Measurements from ENCODE around the gene REPIN1. TPM values are rescaled to one million over a fixed set of nuclear protein-coding genes. Genes with fewer than 3 reads are reported as not detected.

REPIN1 gene
- total RNA-seq, 4 donors from 2014 or later = 9.7 to 80.8 (median 37.9) TPM

DNA sequence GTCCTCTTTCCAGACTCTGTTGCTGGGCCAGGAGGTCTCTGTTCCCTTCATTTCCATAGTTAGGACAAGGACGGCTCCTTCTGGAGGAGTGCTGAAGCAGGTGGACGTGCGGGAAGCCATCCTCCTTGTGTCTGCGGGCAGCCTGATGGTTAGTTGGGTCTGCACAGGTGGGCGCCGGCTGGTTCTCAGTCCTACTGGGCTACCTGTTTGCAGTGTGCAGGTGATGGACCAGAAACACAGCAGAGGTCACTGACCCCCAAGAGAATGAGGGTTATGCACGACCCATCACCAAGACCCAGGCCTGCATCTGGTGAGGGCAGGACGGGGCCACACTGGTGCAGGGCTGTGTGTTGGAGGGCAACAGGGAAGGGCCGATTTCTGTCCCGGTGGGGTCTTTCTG lies 35.0 kb upstream of the REPIN1 start:
- Histone ChIP-seq H3K9me3 (no peaks in the 10 kb centered on the region), H3K27ac (peak overlapping the region; percentile 85 to 96), H3K4me3 (no peak overlapping the region), H3K36me3 (no peaks in the 10 kb centered on the region), H3K27me3 (no peaks in the 10 kb centered on the region), H3K4me1 (peaks cover 6 to 11% of the 10 kb centered on the region in 2 donors)
- intact Hi-C loops (cut with DNase I; ENCODE audit: low total_unique reads) = no loop called here
- TF ChIP-seq, protein P1, sequence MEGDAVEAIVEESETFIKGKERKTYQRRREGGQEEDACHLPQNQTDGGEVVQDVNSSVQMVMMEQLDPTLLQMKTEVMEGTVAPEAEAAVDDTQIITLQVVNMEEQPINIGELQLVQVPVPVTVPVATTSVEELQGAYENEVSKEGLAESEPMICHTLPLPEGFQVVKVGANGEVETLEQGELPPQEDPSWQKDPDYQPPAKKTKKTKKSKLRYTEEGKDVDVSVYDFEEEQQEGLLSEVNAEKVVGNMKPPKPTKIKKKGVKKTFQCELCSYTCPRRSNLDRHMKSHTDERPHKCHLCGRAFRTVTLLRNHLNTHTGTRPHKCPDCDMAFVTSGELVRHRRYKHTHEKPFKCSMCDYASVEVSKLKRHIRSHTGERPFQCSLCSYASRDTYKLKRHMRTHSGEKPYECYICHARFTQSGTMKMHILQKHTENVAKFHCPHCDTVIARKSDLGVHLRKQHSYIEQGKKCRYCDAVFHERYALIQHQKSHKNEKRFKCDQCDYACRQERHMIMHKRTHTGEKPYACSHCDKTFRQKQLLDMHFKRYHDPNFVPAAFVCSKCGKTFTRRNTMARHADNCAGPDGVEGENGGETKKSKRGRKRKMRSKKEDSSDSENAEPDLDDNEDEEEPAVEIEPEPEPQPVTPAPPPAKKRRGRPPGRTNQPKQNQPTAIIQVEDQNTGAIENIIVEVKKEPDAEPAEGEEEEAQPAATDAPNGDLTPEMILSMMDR (IDR thresholded peaks at IDR 0.05) = no peak
- TF ChIP-seq POLR2A (IDR thresholded peaks at IDR 0.05) = no peak
- no peak for DNase-seq

DNA sequence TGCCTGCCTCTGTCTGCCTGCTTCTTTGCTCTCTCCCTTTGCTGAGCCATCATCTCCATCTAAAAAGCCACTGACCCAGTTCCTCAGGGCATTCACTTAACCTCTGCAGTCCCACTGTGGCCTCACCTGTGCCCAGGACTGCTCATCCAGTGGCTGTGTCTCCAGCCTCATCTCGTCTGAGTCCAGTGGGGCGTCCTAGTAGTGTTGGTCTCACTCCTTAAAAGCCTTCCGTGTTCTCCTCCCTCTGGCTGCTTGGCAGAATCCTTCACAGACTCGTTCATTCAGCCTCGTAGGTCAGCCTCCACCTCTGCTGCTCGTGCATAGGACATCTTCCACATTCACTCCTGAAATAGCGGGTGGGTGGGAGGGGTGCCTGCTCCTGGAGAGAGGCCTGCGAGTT lies 34.5 kb upstream of the REPIN1 start:
- no peaks in the 10 kb centered on the region for H3K27me3 ChIP-seq
- peak overlapping the region; percentile 85 to 96 for H3K27ac ChIP-seq
- no peaks in the 10 kb centered on the region for H3K9me3 ChIP-seq
- no peak for DNase-seq
- peaks cover 6 to 14% of the 10 kb centered on the region in 2 donors for H3K4me1 ChIP-seq
- intact Hi-C loops (cut with DNase I; ENCODE audit: low total_unique reads) = no loop called here
- TF ChIP-seq POLR2A (IDR thresholded peaks at IDR 0.05) = no peak
- TF ChIP-seq, protein P1 (IDR thresholded peaks at IDR 0.05) = no peak
- H3K36me3 ChIP-seq = no peaks in the 10 kb centered on the region
- H3K4me3 ChIP-seq = no peak overlapping the region

DNA sequence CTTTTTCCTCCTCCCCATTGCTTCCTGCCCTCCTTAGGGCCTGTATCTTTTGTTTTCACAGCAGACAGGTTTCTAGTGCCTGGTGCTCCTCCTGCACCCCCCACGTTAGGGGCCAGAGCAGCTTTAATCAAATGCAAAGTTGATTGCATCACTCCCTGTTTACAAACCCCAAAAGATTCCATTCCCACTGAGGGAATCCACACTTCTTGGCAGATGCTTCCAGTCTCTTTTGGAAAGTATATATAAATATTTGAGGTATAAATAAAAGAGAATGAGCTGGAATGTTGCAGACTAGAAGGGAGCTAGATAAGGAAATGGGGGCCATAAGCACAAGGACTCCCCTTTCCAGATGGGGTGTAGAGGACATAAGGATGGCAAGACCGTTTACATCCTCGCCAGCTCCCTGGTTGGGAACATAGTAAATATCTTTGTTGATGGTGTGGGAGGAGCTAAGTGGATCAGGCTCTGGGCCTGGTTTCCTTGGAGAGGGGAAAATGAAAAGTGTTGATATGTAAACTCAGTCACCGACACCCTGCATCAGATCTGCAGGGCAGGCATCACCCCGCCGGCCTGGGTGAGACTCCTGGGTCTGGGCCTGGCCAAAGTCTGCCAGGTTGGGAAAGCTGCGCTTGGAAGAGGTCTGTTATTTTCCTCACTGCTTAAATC lies 33.4 kb upstream of the REPIN1 start:
- H3K36me3 ChIP-seq = no peaks in the 10 kb centered on the region
- no peak overlapping the region for H3K4me3 ChIP-seq
- H3K9me3 ChIP-seq = no peaks in the 10 kb centered on the region
- H3K27ac ChIP-seq = peak overlapping the region; percentile 85 to 96
- DNase-seq = peak; percentile 50 to 76
- no peaks in the 10 kb centered on the region for H3K27me3 ChIP-seq
- H3K4me1 ChIP-seq = peaks cover 6 to 19% of the 10 kb centered on the region in 2 donors
- TF ChIP-seq POLR2A (IDR thresholded peaks at IDR 0.05) = no peak
- TF ChIP-seq, protein P1 (IDR thresholded peaks at IDR 0.05) = no peak
- intact Hi-C loops (cut with DNase I; ENCODE audit: low total_unique reads) = no loop called here

DNA sequence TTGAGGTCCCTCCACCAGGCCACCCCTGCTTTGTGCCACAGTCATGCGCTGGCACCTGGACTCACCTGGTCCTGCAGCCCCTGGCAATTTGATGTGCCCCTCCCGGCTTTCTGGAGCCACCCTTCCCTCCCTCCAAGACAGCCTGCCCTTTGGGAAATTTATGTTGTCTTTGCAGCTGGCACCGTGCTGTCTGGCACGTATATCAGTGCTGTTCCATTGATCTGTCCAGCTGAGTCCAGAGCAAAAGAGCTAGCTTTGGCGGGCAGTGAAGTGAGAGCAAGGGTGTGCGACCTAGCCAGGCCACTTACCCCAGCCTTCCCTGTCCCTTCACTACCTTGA lies 32.9 kb upstream of the REPIN1 start:
- Histone ChIP-seq H3K9me3 (no peaks in the 10 kb centered on the region), H3K4me3 (no peak overlapping the region), H3K4me1 (peaks cover 6 to 19% of the 10 kb centered on the region in 2 donors), H3K36me3 (no peaks in the 10 kb centered on the region), H3K27ac (peak overlapping the region; percentile 85 to 96), H3K27me3 (no peaks in the 10 kb centered on the region)
- intact Hi-C loops (cut with DNase I; ENCODE audit: low total_unique reads) = no loop called here
- no peak for TF ChIP-seq POLR2A (IDR thresholded peaks at IDR 0.05)
- TF ChIP-seq, protein P1 (IDR thresholded peaks at IDR 0.05) = no peak
- DNase-seq = no peak

GRCh38 chr7:150336746-150337145 lies 31.9 kb upstream of the REPIN1 start:
- Histone ChIP-seq H3K36me3 (no peaks in the 10 kb centered on the region), H3K4me3 (no peak overlapping the region), H3K27ac (peak overlapping the region; percentile 85 to 96), H3K27me3 (no peaks in the 10 kb centered on the region), H3K4me1 (peaks cover 6 to 19% of the 10 kb centered on the region in 2 donors), H3K9me3 (no peaks in the 10 kb centered on the region)
- intact Hi-C loops (cut with DNase I; ENCODE audit: low total_unique reads) = no loop called here
- DNase-seq = no peak
- no peak for TF ChIP-seq POLR2A (IDR thresholded peaks at IDR 0.05)
- TF ChIP-seq, protein P1 (IDR thresholded peaks at IDR 0.05) = no peak
